K562 (cell line): Measurements from ENCODE around the gene BSCL2. TPM values are rescaled to one million over a fixed set of nuclear protein-coding genes. Genes with fewer than 3 reads are reported as not detected.
A peak's percentile ranks its signal among the peaks of the same experiment; 100 is the strongest.

Experiments
- ATAC-seq: fragments of 200-7000 bp; cut with Tn5 transposase; 3 replicates; pipeline ENCODE4 v1.9.1; 2020; ENCODE audit warnings: moderate library complexity
- BruUV-seq: library from RNA; stranded (reverse); fragments of 400-500 nt; replicated peaks from 2 replicates; lab custom pipeline; 2021; lab: Mats Ljungman, UMichigan
- CTCF ChIA-PET: fragments of 300-600 bp; formaldehyde crosslinking; extraction: SDS; loops from one replicate; lab custom pipeline; 2021; ENCODE audit warnings: low intra/inter-chr PET ratio; lab: Yijun Ruan, JAX
- POLR2A ChIA-PET: fragments of 300-600, 350-650 bp; sonication (Branson Sonifier 250); formaldehyde crosslinking; extraction: SDS; loops from one replicate; lab custom pipeline; 2021; ENCODE audit warnings: antibody characterized with exemption, inconsistent platforms; lab: Yijun Ruan, JAX
- DNase-seq, 4 experiments: peaks; one replicate each; pipeline versions ENCODE4 v3.0.0 to v3.0.0-alpha.2; 2011 to 2018; ENCODE audit warnings: low spot score in 3 of 4, mixed read lengths in 3 of 4; ENCODE audit errors: extremely low read depth in 1 of 4
- FAIRE-seq: peaks from 2 replicates; lab custom pipeline; 2011; peaks lifted over from hg19 to GRCh38; lab: Jason Lieb, UNC
- H2AFZ ChIP-seq: 2 replicates; pipeline ENCODE4 v1.6.0; 2011; ENCODE audit warnings: low read depth, low read length, control low read depth, inconsistent platforms
- H3K27ac ChIP-seq: fragments of 200-600 bp; 3 replicates; pipeline ENCODE4 v1.8.0; 2011; ENCODE audit warnings: low read depth, mild to moderate bottlenecking, control low read depth, inconsistent platforms, low read length, moderate library complexity, mixed read lengths; ENCODE audit errors: extremely low read depth
- H3K27me3 ChIP-seq, 2 experiments: fragments of 300-600 bp in 1 of 2; 2 replicates in 1 of 2; 3 replicates in 1 of 2; pipeline versions ENCODE4 v1.6.0 to v1.8.0; 2011; ENCODE audit warnings: inconsistent platforms in 2 of 2, low read length in 2 of 2, mild to moderate bottlenecking in 1 of 2, mixed read lengths in 1 of 2, moderate library complexity in 1 of 2; ENCODE audit not compliant: control insufficient read depth in 2 of 2, insufficient read depth in 2 of 2
- H3K36me3 ChIP-seq: fragments of 300-600 bp; 3 replicates; pipeline ENCODE4 v1.8.0; 2011; ENCODE audit warnings: mild to moderate bottlenecking, low read length, inconsistent platforms; ENCODE audit not compliant: control insufficient read depth, insufficient read depth
- H3K4me1 ChIP-seq, 2 experiments: fragments of 200-600 bp in 1 of 2; replicated peaks in 1 of 2; 2 replicates in 1 of 2; 3 replicates in 1 of 2; pipeline versions ENCODE4 v1.5.1 to v1.8.0; 2011; ENCODE audit warnings: inconsistent platforms in 2 of 2, low read length in 2 of 2, mild to moderate bottlenecking in 1 of 2, mixed read lengths in 1 of 2, moderate library complexity in 1 of 2; ENCODE audit not compliant: control insufficient read depth in 2 of 2, insufficient read depth in 2 of 2
- H3K4me2 ChIP-seq: 2 replicates; pipeline ENCODE4 v1.6.1; 2011; ENCODE audit warnings: low read length, control low read depth, inconsistent platforms, mixed read lengths; ENCODE audit not compliant: insufficient read depth
- H3K4me3 ChIP-seq: fragments of 200-600 bp; sonication (generic), shearing (Covaris generic); 2 replicates; pipeline ENCODE4 v1.5.1; 2016; ENCODE audit warnings: control low read depth, inconsistent platforms
- H3K79me2 ChIP-seq: fragments of 200-600 bp; 3 replicates; pipeline ENCODE4 v1.8.0; 2011; ENCODE audit warnings: low read length, inconsistent platforms; ENCODE audit not compliant: control insufficient read depth, insufficient read depth
- H3K9ac ChIP-seq, 2 experiments: 2 replicates each; pipeline versions ENCODE4 v1.6.0 to v1.6.1; 2011; ENCODE audit warnings: low read depth in 2 of 2, low read length in 2 of 2, control low read depth in 1 of 2, inconsistent platforms in 1 of 2, mild to moderate bottlenecking in 1 of 2, mixed read lengths in 1 of 2; ENCODE audit not compliant: insufficient read depth in 1 of 2
- H3K9me1 ChIP-seq: one replicate; pipeline ENCODE4 v1.6.0; 2011; ENCODE audit warnings: inconsistent platforms, mild to moderate bottlenecking, low read length, moderate library complexity; ENCODE audit not compliant: control insufficient read depth, insufficient read depth
- H3K9me3 ChIP-seq: replicated peaks from 2 replicates; pipeline ENCODE4 v1.5.1; 2011; ENCODE audit warnings: low read depth, low read length, inconsistent platforms; ENCODE audit not compliant: control insufficient read depth, insufficient read depth
- H4K20me1 ChIP-seq: replicated peaks from 2 replicates; pipeline ENCODE4 v1.6.1; 2011; ENCODE audit warnings: low read length, inconsistent platforms, mixed read lengths; ENCODE audit not compliant: control insufficient read depth, insufficient read depth
- GATAD2A ChIP-seq: fragments of 450-650 bp; IDR thresholded peaks from 2 replicates; pipeline ENCODE4 v1.6.1; 2017
- HMGN3 ChIP-seq: IDR thresholded peaks from 2 replicates; pipeline ENCODE4 v1.6.1; 2011; ENCODE audit warnings: borderline replicate concordance, low read depth, mild to moderate bottlenecking, mixed read lengths, low read length; ENCODE audit not compliant: insufficient read length; ENCODE audit errors: extremely low read depth
- XRCC5 ChIP-seq: fragments of 200-400 bp; formaldehyde crosslinking; IDR thresholded peaks from 2 replicates; pipeline ENCODE4 v1.6.1; 2017; ENCODE audit warnings: low read depth, mild to moderate bottlenecking, low read length
- WGBS: fragments of 100-300 bp; shearing (Covaris generic); methylation state at CpG from one replicate; pipeline ENCODE4 v1.1.6; 2016; ENCODE audit warnings: low coverage, mixed read lengths; ENCODE audit not compliant: insufficient coverage; ENCODE audit errors: missing lambda C conversion rate; 5-methylcytosine and 5-hydroxymethylcytosine counted together
- in situ Hi-C: fragments of 300-500 bp; cut with MboI; formaldehyde crosslinking; loops from 4 replicates; pipeline ENCODE4 v1.15.0; 2018; ENCODE audit warnings: inconsistent platforms, mixed read lengths
- intact Hi-C: fragments of 100-400 bp; cut with micrococcal nuclease; formaldehyde crosslinking; loops from 2 replicates; pipeline ENCODE4 v1.14.2; 2022
- polyA plus RNA-seq, 8 experiments: library from polyadenylated mRNA; depleted of rRNA in 4 of 8; stranded (reverse) in 5 of 8; unstranded in 3 of 8; fragments of >200 nt; fragmentation: Nextera tagmentation in 2 of 8; fragmentation: Illumina TruSeq in 1 of 8; extraction: Ambion mirVana in 2 of 8; extraction: Trizol in 1 of 8; gene quantifications; 2 replicates each; pipeline versions ENCODE4 v1.2.1 to v1.2.3, GENCODE V29; 2011 to 2014; ENCODE audit warnings: inconsistent platforms in 1 of 8, missing spikeins in 1 of 8
- total RNA-seq, 7 experiments: library from RNA; depleted of rRNA in 6 of 7; stranded (reverse); fragments of >200 nt in 6 of 7; fragmentation: Illumina TruSeq in 2 of 7; extraction: Trizol in 2 of 7; gene quantifications; 2 replicates each; pipeline versions ENCODE4 v1.2.1 to v1.2.3, GENCODE V29; 2011 to 2021; ENCODE audit warnings: low replicate concordance in 1 of 7

The BSCL2 gene
- total and polyA plus RNA-seq, 9 of the 15 experiments (the other 6 are each of a cell fraction or from before 2014, with no cell fraction given): 18.9 to 51.7 (median 35.2) TPM

DNA sequence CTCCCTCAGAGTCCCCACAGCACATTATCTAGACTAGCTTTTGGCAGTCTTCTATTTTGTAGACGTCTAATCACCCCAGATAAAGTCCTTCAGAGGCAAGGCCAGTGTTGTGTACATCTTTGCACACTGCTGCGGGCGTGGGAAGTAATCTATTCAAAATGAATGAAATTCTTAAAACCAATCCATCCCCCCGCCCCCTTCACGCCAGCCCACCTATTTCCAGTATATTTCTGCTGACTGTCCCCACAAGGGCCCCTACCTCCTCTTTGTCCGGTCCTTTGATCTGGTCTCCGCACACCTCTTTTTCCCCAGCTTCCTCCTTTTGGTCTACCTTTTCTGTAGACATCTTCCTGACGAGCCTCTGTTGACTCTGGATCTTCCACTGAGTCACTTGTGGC, 375 bp downstream of the BSCL2 start:
- in situ Hi-C loops: no loop called here
- BruUV-seq: no TSS peak
- Histone ChIP-seq H3K9ac (peak overlapping the region; percentile 7 to 89; a peak in 2 of 4 replicates), H3K4me1 (peaks cover 29 to 42% of the 10 kb centered on the region in 2 experiments), H3K36me3 (peaks cover 67% of the 10 kb centered on the region)
- TF ChIP-seq HMGN3: peak; percentile 8
- no peak for TF ChIP-seq GATAD2A
- TF ChIP-seq XRCC5: 0 out of 2 replicates have a peak, but pooled peaks have one; percentile 11
- TF ChIP-seq, all 486 proteins: peak for 2
- intact Hi-C loops: loop anchor here (2.0 to 5.0 kb wide), 2 partner anchors 20 to 310 kb away; partner anchors contain the start of gene HNRNPUL2
- ChIA-PET POLR2A (interaction anchor here (0.8 to 4.1 kb wide), 14 partner anchors 11 to 149 kb away, joined by 3 to 31 read pairs (median 6); partner anchors contain the start of genes C11orf98, CSKMT, HNRNPUL2 and TTC9C), CTCF (no interaction called here)
- WGBS: 46% methylated on average over 8 of the region's 8 CpGs
- H3K9me3 ChIP-seq: no peaks in the 10 kb centered on the region
- peak overlapping the region; percentile 78 for H3K4me2 ChIP-seq
- H4K20me1 ChIP-seq: peaks cover 3% of the 10 kb centered on the region; the same call in 1 of the 2 replicates
- H3K9me1 ChIP-seq: peaks cover 2% of the 10 kb centered on the region
- H3K79me2 ChIP-seq: peaks cover 14% of the 10 kb centered on the region
- no peak for DNase-seq
- FAIRE-seq: no peak
- H2AFZ ChIP-seq: no peak overlapping the region
- H3K4me3 ChIP-seq: peak overlapping the region; percentile 72; the same call in 1 of the 2 replicates
- H3K27ac ChIP-seq: peak overlapping the region; percentile 57
- H3K27me3 ChIP-seq: no peaks in the 10 kb centered on the region
- no peak for ATAC-seq
